Measurements from ENCODE around the gene NTRK1. TPM values are rescaled to one million over a fixed set of nuclear protein-coding genes. Genes with fewer than 3 reads are reported as not detected.

Gene NTRK1
- total RNA-seq, 2 experiments from 2014 or later = 13.7 to 13.9 TPM

- peaks cover 33% of the 10 kb centered on the region for H3K27me3 Mint-ChIP-seq
- H3K36me3 Mint-ChIP-seq = peaks cover 1% of the 10 kb centered on the region
- POLR2A ChIA-PET = interaction anchor here (1.0 to 1.2 kb wide), 2 partner anchors 24 to 49 kb away, joined by 3 to 5 read pairs; partner anchors contain the start of gene SH2D2A
- peaks cover 17% of the 10 kb centered on the region for H3K4me1 Mint-ChIP-seq
- H3K9me3 Mint-ChIP-seq = no peaks in the 10 kb centered on the region
- ATAC-seq (ENCODE audit: low read depth) (no peak), DNase-seq (no peak)
- no peak overlapping the region for H3K27ac Mint-ChIP-seq
- H3K4me3 Mint-ChIP-seq = no peak overlapping the region
Observed at GRCh38 chr1:156841295-156841855, 19.3 kb upstream of the NTRK1 start.

- H3K4me3 Mint-ChIP-seq = no peak overlapping the region
- no peak for ATAC-seq (ENCODE audit: low read depth)
- H3K9me3 Mint-ChIP-seq = no peaks in the 10 kb centered on the region
- peaks cover 21% of the 10 kb centered on the region for H3K4me1 Mint-ChIP-seq
- H3K27ac Mint-ChIP-seq = no peak overlapping the region
- peaks cover 1% of the 10 kb centered on the region for H3K36me3 Mint-ChIP-seq
- DNase-seq = no peak
- POLR2A ChIA-PET = interaction anchor here (0.6 kb wide), 1 partner anchor 42 kb away, joined by 3 read pairs; no protein-coding TSS in a partner anchor
- peaks cover 38% of the 10 kb centered on the region for H3K27me3 Mint-ChIP-seq
Observed at GRCh38 chr1:156842618-156843300, 17.9 kb upstream of the NTRK1 start.

GRCh38 chr1:156844102-156844501 lies 16.6 kb upstream of the NTRK1 start:
- POLR2A ChIA-PET = interaction anchor here (1.0 kb wide), 1 partner anchor 27 kb away, joined by 3 read pairs; the partner anchor contains the start of gene SH2D2A
- ATAC-seq (ENCODE audit: low read depth) = no peak
- Mint-ChIP-seq H3K4me3 (peak overlapping the region; percentile 47), H3K36me3 (peaks cover 1% of the 10 kb centered on the region), H3K4me1 (peaks cover 26% of the 10 kb centered on the region), H3K9me3 (no peaks in the 10 kb centered on the region), H3K27me3 (peaks cover 38% of the 10 kb centered on the region), H3K27ac (no peak overlapping the region)
- DNase-seq = no peak

GRCh38 chr1:156844638-156845037 lies 16.0 kb upstream of the NTRK1 start:
- DNase-seq (no peak), ATAC-seq (ENCODE audit: low read depth) (no peak)
- peaks cover 27% of the 10 kb centered on the region for H3K4me1 Mint-ChIP-seq
- no peaks in the 10 kb centered on the region for H3K9me3 Mint-ChIP-seq
- POLR2A ChIA-PET = interaction anchor here (1.0 kb wide), 1 partner anchor 28 kb away, joined by 3 read pairs; the partner anchor contains the start of gene SH2D2A
- H3K27me3 Mint-ChIP-seq = peaks cover 38% of the 10 kb centered on the region
- peaks cover 1% of the 10 kb centered on the region for H3K36me3 Mint-ChIP-seq
- no peak overlapping the region for H3K27ac Mint-ChIP-seq
- peak overlapping the region; percentile 69 for H3K4me3 Mint-ChIP-seq

GRCh38 chr1:156845055-156845952 lies 15.4 kb upstream of the NTRK1 start:
- DNase-seq = peak; percentile 64
- H3K4me3 Mint-ChIP-seq = peak overlapping the region; percentile 69

GRCh38 chr1:156845953-156846545 lies 14.6 kb upstream of the NTRK1 start:
- peaks cover 38% of the 10 kb centered on the region for H3K27me3 Mint-ChIP-seq
- H3K4me3 Mint-ChIP-seq = peak overlapping the region; percentile 59
- peaks cover 27% of the 10 kb centered on the region for H3K4me1 Mint-ChIP-seq
- POLR2A ChIA-PET = no interaction called here
- no peak overlapping the region for H3K27ac Mint-ChIP-seq
- DNase-seq (no peak), ATAC-seq (ENCODE audit: low read depth) (no peak)
- H3K9me3 Mint-ChIP-seq = no peaks in the 10 kb centered on the region
- H3K36me3 Mint-ChIP-seq = peaks cover 1% of the 10 kb centered on the region

More at GRCh38 chr1:156845055-156845952, 15.4 kb upstream of the NTRK1 start:
- H3K27me3 Mint-ChIP-seq = peaks cover 38% of the 10 kb centered on the region
- no peaks in the 10 kb centered on the region for H3K9me3 Mint-ChIP-seq
- H3K4me1 Mint-ChIP-seq = peaks cover 27% of the 10 kb centered on the region
- H3K27ac Mint-ChIP-seq = no peak overlapping the region
- peak; percentile 25 for ATAC-seq (ENCODE audit: low read depth)
- POLR2A ChIA-PET = interaction anchor here (1.0 kb wide), 1 partner anchor 29 kb away, joined by 3 read pairs; the partner anchor contains the start of gene SH2D2A
- peaks cover 1% of the 10 kb centered on the region for H3K36me3 Mint-ChIP-seq

- DNase-seq (no peak), ATAC-seq (ENCODE audit: low read depth) (no peak)
- POLR2A ChIA-PET = interaction anchor here (4.1 kb wide), 1 partner anchor 14 kb away, joined by 54 read pairs; the partner anchor contains the start of genes INSRR and NTRK1
- Mint-ChIP-seq H3K9me3 (no peaks in the 10 kb centered on the region), H3K36me3 (peaks cover 1% of the 10 kb centered on the region), H3K4me3 (peak overlapping the region; percentile 59), H3K27me3 (peaks cover 38% of the 10 kb centered on the region), H3K27ac (no peak overlapping the region), H3K4me1 (peaks cover 27% of the 10 kb centered on the region)
Observed at GRCh38 chr1:156846643-156847042, 14.0 kb upstream of the NTRK1 start.

- H3K4me1 Mint-ChIP-seq = peaks cover 27% of the 10 kb centered on the region
Observed at GRCh38 chr1:156847591-156848460, 12.8 kb upstream of the NTRK1 start.

GRCh38 chr1:156848461-156849150 lies 12.1 kb upstream of the NTRK1 start:
- peak overlapping the region; percentile 81 for H3K27ac Mint-ChIP-seq
- peak overlapping the region; percentile 79 for H3K4me3 Mint-ChIP-seq
- POLR2A ChIA-PET = interaction anchor here (0.6 to 4.1 kb wide), 8 partner anchors 12 to 124 kb away, joined by 3 to 54 read pairs (median 4); partner anchors contain the start of genes INSRR, NTRK1, PRCC and SH2D2A

More at GRCh38 chr1:156847591-156848460, 12.8 kb upstream of the NTRK1 start:
- POLR2A ChIA-PET = interaction anchor here (0.6 to 4.1 kb wide), 9 partner anchors 12 to 123 kb away, joined by 3 to 54 read pairs (median 3); partner anchors contain the start of genes INSRR, NTRK1, PRCC and SH2D2A
- ATAC-seq (ENCODE audit: low read depth) (no peak), DNase-seq (no peak)
- Mint-ChIP-seq H3K4me3 (peak overlapping the region; percentile 79), H3K27ac (peak overlapping the region; percentile 67), H3K27me3 (peaks cover 34% of the 10 kb centered on the region), H3K9me3 (no peaks in the 10 kb centered on the region), H3K36me3 (peaks cover 1% of the 10 kb centered on the region)

GRCh38 chr1:156849151-156849496 lies 11.5 kb upstream of the NTRK1 start:
- POLR2A ChIA-PET = interaction anchor here (1.0 to 4.1 kb wide), 5 partner anchors 11 to 101 kb away, joined by 3 to 54 read pairs (median 4); partner anchors contain the start of genes INSRR, NTRK1 and SH2D2A
- DNase-seq (no peak), ATAC-seq (ENCODE audit: low read depth) (no peak)
- peaks cover 1% of the 10 kb centered on the region for H3K36me3 Mint-ChIP-seq
- peak overlapping the region; percentile 81 for H3K27ac Mint-ChIP-seq
- no peaks in the 10 kb centered on the region for H3K9me3 Mint-ChIP-seq
- H3K4me1 Mint-ChIP-seq = peaks cover 29% of the 10 kb centered on the region
- peaks cover 23% of the 10 kb centered on the region for H3K27me3 Mint-ChIP-seq
- H3K4me3 Mint-ChIP-seq = peak overlapping the region; percentile 79

More at GRCh38 chr1:156848461-156849150, 12.1 kb upstream of the NTRK1 start:
- Mint-ChIP-seq H3K36me3 (peaks cover 1% of the 10 kb centered on the region), H3K27me3 (peaks cover 28% of the 10 kb centered on the region), H3K9me3 (no peaks in the 10 kb centered on the region), H3K4me1 (peaks cover 31% of the 10 kb centered on the region)
- ATAC-seq (ENCODE audit: low read depth) (peak; percentile 91), DNase-seq (peak; percentile 80)

GRCh38 chr1:156851779-156852417 lies 8.8 kb upstream of the NTRK1 start:
- Mint-ChIP-seq H3K9me3 (no peaks in the 10 kb centered on the region), H3K36me3 (no peaks in the 10 kb centered on the region), H3K27ac (no peak overlapping the region), H3K27me3 (peaks cover 2% of the 10 kb centered on the region), H3K4me3 (no peak overlapping the region), H3K4me1 (peaks cover 23% of the 10 kb centered on the region)
- POLR2A ChIA-PET = interaction anchor here (0.9 kb wide), 1 partner anchor 9 kb away, joined by 3 read pairs; no protein-coding TSS in a partner anchor
- no peak for DNase-seq
- ATAC-seq (ENCODE audit: low read depth) = no peak

Data from activated naive CD8-positive, alpha-beta T cell treated with anti-CD3 and anti-CD28 coated beads, Interleukin-2, amount 10 ng/mL, durations not matched to agents 7 days and 5 days (primary cell).